Measurements from ENCODE around the gene TMEM183A. TPM values are rescaled to one million over a fixed set of nuclear protein-coding genes. Genes with fewer than 3 reads are reported as not detected.

TMEM183A gene
- total RNA-seq, 1 experiment from 2014 or later = 64.7 TPM

- no peak overlapping the region for H2AFZ ChIP-seq (ENCODE audit: low read depth, low read length, poor library complexity, severe bottlenecking)
- H3K9me3 ChIP-seq (ENCODE audit: control insufficient read depth in 1 of 2, insufficient read depth in 1 of 2, low read depth in 1 of 2, low read length in 2 of 2) = no peaks in the 10 kb centered on the region
- no peak overlapping the region for H3K4me3 ChIP-seq (replicated peaks in 1 of 2; ENCODE audit: low read depth in 1 of 2, low read length in 2 of 2)
- no peak overlapping the region for H3K27ac ChIP-seq (ENCODE audit: low read depth, low read length)
- intact Hi-C loops (cut with micrococcal nuclease) = no loop called here
- no peak for ATAC-seq
- DNase-seq (ENCODE audit: low read depth, low spot score) = no peak
- no peaks in the 10 kb centered on the region for H3K27me3 ChIP-seq (ENCODE audit: insufficient read depth, low read length)
- ChIA-PET POLR2A (no interaction called here), RAD21 (ENCODE audit: low non-redundant PET in 1 of 2, low total read pairs in 2 of 2, uncharacterized antibody in 2 of 2, unreplicated experiment in 2 of 2) (interaction anchor here in 1 of 2 experiments (1.4 kb wide), 1 partner anchor 232 kb away, joined by 4 read pairs; no protein-coding TSS in a partner anchor), CTCF (interaction anchor here (1.3 to 3.7 kb wide), 4 partner anchors 82 to 232 kb away, joined by 3 to 43 read pairs (median 5); no protein-coding TSS in a partner anchor)
- H3K79me2 ChIP-seq (ENCODE audit: insufficient read depth, low read length) = no peaks in the 10 kb centered on the region
- TF ChIP-seq YY1 (IDR thresholded peaks at IDR 0.05; ENCODE audit: extremely low read depth, insufficient replicate concordance, low read depth, low read length) (no peak), CEBPB (IDR thresholded peaks at IDR 0.05; ENCODE audit: low read depth) (no peak)
- H3K9ac ChIP-seq (ENCODE audit: low read length) = no peak overlapping the region
- H4K20me1 ChIP-seq (ENCODE audit: insufficient read depth) = no peaks in the 10 kb centered on the region
- H3K4me1 ChIP-seq (ENCODE audit: control insufficient read depth in 1 of 2, insufficient read depth in 2 of 2, low read length in 2 of 2) = peaks cover 0 to 14% of the 10 kb centered on the region in 2 experiments; a peak in 2 of 4 replicates
- no TSS peak for BruUV-seq (replicated peaks)
- H3K9me2 ChIP-seq (ENCODE audit: insufficient read depth) = no peaks in the 10 kb centered on the region
- H3K36me3 ChIP-seq (ENCODE audit: control insufficient read depth in 1 of 2, insufficient read depth in 2 of 2, low read length in 2 of 2) = no peaks in the 10 kb centered on the region
- H3K4me2 ChIP-seq (ENCODE audit: low read length) = no peak overlapping the region
Observed at GRCh38 chr1:203036135-203036534, 29.0 kb downstream of the TMEM183A start.

- no peak overlapping the region for H3K27ac ChIP-seq (ENCODE audit: low read depth, low read length)
- intact Hi-C loops (cut with micrococcal nuclease) = no loop called here
Observed at GRCh38 chr1:203036537-203036936, 29.4 kb downstream of the TMEM183A start.

More at GRCh38 chr1:203036537-203036936, 29.4 kb downstream of the TMEM183A start:
- TF ChIP-seq POLR2AphosphoS5 (IDR thresholded peaks at IDR 0.05; ENCODE audit: low read depth, low read length) = no peak
- no peak for TF ChIP-seq ELF1 (IDR thresholded peaks at IDR 0.05; ENCODE audit: borderline replicate concordance, low read depth)
- TF ChIP-seq YY1 (IDR thresholded peaks at IDR 0.05; ENCODE audit: extremely low read depth, insufficient replicate concordance, low read depth, low read length) = no peak
- TF ChIP-seq FOSL1 (IDR thresholded peaks at IDR 0.05; ENCODE audit: low read depth) = no peak
- no peak for TF ChIP-seq SRF (IDR thresholded peaks at IDR 0.05; ENCODE audit: low read depth)
- TF ChIP-seq TCF7L2 (IDR thresholded peaks at IDR 0.05; ENCODE audit: borderline replicate concordance, extremely low read depth, insufficient read depth, insufficient read length) = no peak
- no peak for TF ChIP-seq ZBTB33 (IDR thresholded peaks at IDR 0.05; ENCODE audit: extremely low read depth, insufficient replicate concordance, low read length)
- TF ChIP-seq CBX3 (IDR thresholded peaks at IDR 0.05; ENCODE audit: low read depth) = no peak
- TF ChIP-seq ATF3 (IDR thresholded peaks at IDR 0.05) = no peak
- TF ChIP-seq EZH2phosphoT487 (IDR thresholded peaks at IDR 0.05; ENCODE audit: borderline replicate concordance) = no peak
- no peak for TF ChIP-seq CTCF (IDR thresholded peaks at IDR 0.05 in 2 of 3, conservative IDR thresholded peaks at IDR 0.05 in 1 of 3; ENCODE audit: borderline replicate concordance in 1 of 3, insufficient read depth in 1 of 3, low read depth in 2 of 3, low read length in 2 of 3)
- ChIA-PET RAD21 (ENCODE audit: low non-redundant PET in 1 of 2, low total read pairs in 2 of 2, uncharacterized antibody in 2 of 2, unreplicated experiment in 2 of 2) (interaction anchor here in 1 of 2 experiments (1.4 kb wide), 1 partner anchor 232 kb away, joined by 4 read pairs; no protein-coding TSS in a partner anchor), CTCF (interaction anchor here (1.4 to 3.7 kb wide), 3 partner anchors 136 to 232 kb away, joined by 3 to 43 read pairs (median 5); no protein-coding TSS in a partner anchor), POLR2A (no interaction called here)
- Histone ChIP-seq H2AFZ (ENCODE audit: low read depth, low read length, poor library complexity, severe bottlenecking) (no peak overlapping the region), H3K36me3 (ENCODE audit: control insufficient read depth in 1 of 2, insufficient read depth in 2 of 2, low read length in 2 of 2) (no peaks in the 10 kb centered on the region), H3K9ac (ENCODE audit: low read length) (no peak overlapping the region), H3K79me2 (ENCODE audit: insufficient read depth, low read length) (no peaks in the 10 kb centered on the region), H3K9me3 (ENCODE audit: control insufficient read depth in 1 of 2, insufficient read depth in 1 of 2, low read depth in 1 of 2, low read length in 2 of 2) (no peaks in the 10 kb centered on the region), H3K4me3 (replicated peaks in 1 of 2; ENCODE audit: low read depth in 1 of 2, low read length in 2 of 2) (no peak overlapping the region), H4K20me1 (ENCODE audit: insufficient read depth) (no peaks in the 10 kb centered on the region), H3K4me2 (ENCODE audit: low read length) (no peak overlapping the region), H3K27me3 (ENCODE audit: insufficient read depth, low read length) (no peaks in the 10 kb centered on the region), H3K4me1 (ENCODE audit: control insufficient read depth in 1 of 2, insufficient read depth in 2 of 2, low read length in 2 of 2) (peaks cover 0 to 18% of the 10 kb centered on the region in 2 experiments; a peak in 2 of 4 replicates), H3K9me2 (ENCODE audit: insufficient read depth) (no peaks in the 10 kb centered on the region)
- DNase-seq (ENCODE audit: low read depth, low spot score) (no peak), ATAC-seq (no peak)
- no TSS peak for BruUV-seq (replicated peaks)
